ENCODE data around the gene IFI16.
"Not testable (repeated sequence)": the region's sequence is repeated elsewhere in the genome, so short reads cannot be mapped to it uniquely, and the experiment has no call there.

Gene IFI16

DNA sequence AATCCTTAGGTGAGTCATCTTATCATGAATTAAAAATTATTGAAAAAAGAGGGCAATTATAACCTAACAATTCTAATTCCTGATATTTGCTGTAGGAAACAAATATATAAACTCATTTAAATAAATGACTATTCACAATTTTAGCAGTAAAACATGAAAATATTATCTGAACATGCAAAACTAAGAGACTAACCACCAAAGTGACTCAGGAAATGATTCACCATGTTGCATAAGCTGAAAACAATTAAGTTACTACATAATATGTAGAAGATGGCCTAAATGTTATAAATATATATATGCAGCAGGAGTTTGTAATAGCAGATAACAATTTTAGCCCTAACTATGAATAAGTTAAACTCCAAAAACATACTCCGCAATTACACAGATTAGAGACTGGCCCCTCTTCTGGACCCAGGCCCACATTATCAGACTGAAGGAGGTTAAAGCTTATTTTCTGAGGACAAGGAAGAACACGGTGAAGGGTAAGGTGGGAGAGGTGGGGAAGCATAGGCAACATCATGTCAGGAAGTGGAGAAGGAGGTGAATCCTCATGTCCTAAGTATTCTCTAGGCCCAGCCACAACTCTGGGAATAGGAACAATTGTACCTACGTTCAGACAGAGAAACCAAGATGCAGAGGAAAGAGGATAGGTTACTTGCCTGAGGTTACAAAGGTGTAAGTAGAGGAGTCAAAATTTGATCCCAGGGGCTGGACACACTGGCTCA, 82.5 kb downstream of the IFI16 start:
- DNase-seq (ENCODE audit: low read depth, low spot score), result no peak

GRCh38 chr1:159098596-159098995, 88.9 kb downstream of the IFI16 start:
- no peak for DNase-seq (ENCODE audit: low read depth, low spot score)

GRCh38 chr1:159100589-159100988, 90.9 kb downstream of the IFI16 start:
- no peak for DNase-seq (ENCODE audit: low read depth, low spot score)

DNA sequence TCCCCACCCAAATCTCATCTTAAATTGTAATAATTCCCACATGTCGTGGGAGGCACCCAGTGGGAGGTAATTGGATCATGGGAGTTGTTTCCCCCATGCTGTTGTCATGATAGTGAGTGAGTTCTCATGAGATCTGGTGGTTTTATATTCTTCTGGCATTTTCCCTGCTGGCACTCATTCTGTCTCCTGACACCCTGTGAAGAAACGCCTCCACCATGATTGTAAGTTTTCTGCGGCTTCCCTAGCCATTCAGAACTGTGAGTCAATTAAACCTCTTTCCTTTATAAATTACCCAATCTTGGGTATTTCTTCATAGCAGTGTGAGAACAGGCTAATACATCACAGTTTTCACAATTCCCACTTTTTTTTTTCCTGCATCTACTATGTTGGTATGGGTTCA, 93.3 kb downstream of the IFI16 start:
- not testable (repeated sequence) for DNase-seq (ENCODE audit: low read depth, low spot score)
